ENCODE results near the gene TBC1D10B. TPM values are rescaled to one million over a fixed set of nuclear protein-coding genes. Genes with fewer than 3 reads are reported as not detected.

The TBC1D10B gene
- total RNA-seq, 6 experiments from 2014 or later, result 7.9 to 12.3 (median 10.6) TPM

DNA sequence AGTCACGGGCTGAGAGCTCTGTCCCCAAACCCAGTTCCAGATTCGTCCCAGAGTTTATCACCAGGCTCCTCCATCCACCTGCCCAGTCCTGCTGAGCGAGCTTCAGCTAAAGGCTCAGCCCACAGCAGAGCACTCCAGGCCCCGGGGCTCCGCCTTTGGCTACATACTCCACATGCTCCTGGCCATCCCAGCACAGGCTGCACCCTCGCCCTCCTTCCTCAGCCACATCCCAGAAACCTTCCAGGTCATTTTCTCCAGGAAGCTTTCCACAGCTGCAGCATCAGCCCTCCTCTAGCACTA lies 10.5 kb downstream of the TBC1D10B start:
- Histone ChIP-seq H3K4me3 (no peak overlapping the region), H3K36me3 (peaks cover 0 to 32% (median 8%) of the 10 kb centered on the region in 4 donors), H3K27ac (no peak overlapping the region), H3K9me3 (no peaks in the 10 kb centered on the region), H3K4me1 (peaks cover 0 to 20% (median 6%) of the 10 kb centered on the region in 4 donors), H3K27me3 (no peaks in the 10 kb centered on the region)
- intact Hi-C loops (cut with DNase I), result no loop called here
- no peak for TF ChIP-seq POLR2A (IDR thresholded peaks at IDR 0.05)
- TF ChIP-seq, protein P1, sequence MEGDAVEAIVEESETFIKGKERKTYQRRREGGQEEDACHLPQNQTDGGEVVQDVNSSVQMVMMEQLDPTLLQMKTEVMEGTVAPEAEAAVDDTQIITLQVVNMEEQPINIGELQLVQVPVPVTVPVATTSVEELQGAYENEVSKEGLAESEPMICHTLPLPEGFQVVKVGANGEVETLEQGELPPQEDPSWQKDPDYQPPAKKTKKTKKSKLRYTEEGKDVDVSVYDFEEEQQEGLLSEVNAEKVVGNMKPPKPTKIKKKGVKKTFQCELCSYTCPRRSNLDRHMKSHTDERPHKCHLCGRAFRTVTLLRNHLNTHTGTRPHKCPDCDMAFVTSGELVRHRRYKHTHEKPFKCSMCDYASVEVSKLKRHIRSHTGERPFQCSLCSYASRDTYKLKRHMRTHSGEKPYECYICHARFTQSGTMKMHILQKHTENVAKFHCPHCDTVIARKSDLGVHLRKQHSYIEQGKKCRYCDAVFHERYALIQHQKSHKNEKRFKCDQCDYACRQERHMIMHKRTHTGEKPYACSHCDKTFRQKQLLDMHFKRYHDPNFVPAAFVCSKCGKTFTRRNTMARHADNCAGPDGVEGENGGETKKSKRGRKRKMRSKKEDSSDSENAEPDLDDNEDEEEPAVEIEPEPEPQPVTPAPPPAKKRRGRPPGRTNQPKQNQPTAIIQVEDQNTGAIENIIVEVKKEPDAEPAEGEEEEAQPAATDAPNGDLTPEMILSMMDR (IDR thresholded peaks at IDR 0.05), result no peak
- WGBS (ENCODE audit: insufficient coverage, low coverage, low lambda C conversion rate, missing lambda C conversion rate), result 100% methylated on average over 3 of the region's 6 CpGs
- no peak for ATAC-seq
- DNase-seq, result no peak

DNA sequence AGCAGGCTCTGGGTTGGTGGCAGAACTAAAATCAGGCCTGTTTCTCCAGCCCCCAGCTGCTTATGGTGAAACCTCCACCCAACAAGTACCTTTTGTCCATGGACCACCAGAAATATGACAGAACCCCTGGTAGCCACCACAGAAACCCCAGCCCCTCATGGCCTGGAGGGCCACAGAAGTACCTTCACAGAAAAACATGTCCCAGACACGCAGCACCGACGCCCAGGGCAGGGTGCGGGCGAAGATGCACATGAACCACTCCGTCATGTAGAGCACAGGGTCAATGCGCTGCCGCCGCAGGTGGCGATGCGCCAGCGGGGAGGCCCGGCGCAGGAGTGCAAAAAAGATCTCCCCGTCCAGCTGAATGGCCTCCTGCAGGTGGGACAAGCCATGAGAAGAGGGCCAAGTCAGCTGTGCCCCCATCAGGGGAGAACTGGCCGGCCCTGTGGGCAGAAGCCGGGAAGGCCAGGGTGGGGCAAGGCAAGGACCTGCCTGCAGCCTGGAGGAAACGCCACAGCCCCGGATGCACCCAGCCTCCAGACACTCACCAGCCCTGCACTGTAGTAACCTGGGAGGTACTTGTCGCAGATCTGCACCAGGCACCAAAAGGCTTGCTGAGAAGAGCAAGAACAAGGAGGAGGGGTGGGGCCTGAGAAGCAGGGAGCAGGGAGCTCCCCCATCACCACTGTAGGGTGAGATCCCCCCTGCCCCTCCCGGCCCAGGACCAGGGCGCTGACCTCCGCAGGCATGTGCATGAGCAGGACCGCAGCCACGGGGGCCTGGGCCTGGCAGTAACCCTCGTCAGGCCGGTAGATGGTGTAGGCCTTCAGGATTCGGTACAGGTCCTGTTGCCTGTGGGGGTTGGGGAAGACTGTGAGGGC lies 11.1 kb downstream of the TBC1D10B start:
- Histone ChIP-seq H3K36me3 (peaks cover 0 to 26% (median 6%) of the 10 kb centered on the region in 4 donors), H3K9me3 (no peaks in the 10 kb centered on the region), H3K27ac (no peak overlapping the region), H3K4me3 (no peak overlapping the region), H3K4me1 (peaks cover 0 to 22% (median 6%) of the 10 kb centered on the region in 4 donors), H3K27me3 (no peaks in the 10 kb centered on the region)
- DNase-seq (peak in 1 of 3 donors; percentile 20), ATAC-seq (no peak)
- 57% methylated on average over 3 of the region's 28 CpGs for WGBS (ENCODE audit: insufficient coverage, low coverage, low lambda C conversion rate, missing lambda C conversion rate)
- intact Hi-C loops (cut with DNase I), result no loop called here
- TF ChIP-seq, protein P1 (IDR thresholded peaks at IDR 0.05), result no peak
- TF ChIP-seq POLR2A (IDR thresholded peaks at IDR 0.05), result no peak

DNA sequence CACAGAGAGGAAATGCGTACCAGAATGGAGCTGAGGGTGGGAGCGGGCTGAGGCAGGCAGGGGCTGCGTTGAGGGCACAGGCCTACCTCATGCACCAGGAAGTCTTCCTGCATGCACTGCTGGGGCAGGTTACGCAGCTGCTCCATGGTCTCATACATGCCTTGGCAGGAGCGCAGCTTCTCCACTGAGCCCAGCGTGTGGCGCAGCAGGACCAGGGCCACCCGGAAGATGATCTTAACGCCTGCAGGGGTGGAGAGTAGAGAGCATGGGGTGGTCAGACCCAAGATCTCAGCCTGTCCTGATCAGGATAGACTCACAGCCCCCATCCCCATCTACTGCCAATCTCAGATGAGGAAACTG lies 11.7 kb downstream of the TBC1D10B start:
- 100% methylated on average over 2 of the region's 9 CpGs for WGBS (ENCODE audit: insufficient coverage, low coverage, low lambda C conversion rate, missing lambda C conversion rate)
- Histone ChIP-seq H3K27me3 (no peaks in the 10 kb centered on the region), H3K4me1 (peaks cover 0 to 27% (median 10%) of the 10 kb centered on the region in 4 donors), H3K4me3 (no peak overlapping the region), H3K36me3 (peaks cover 0 to 26% (median 6%) of the 10 kb centered on the region in 4 donors), H3K9me3 (no peaks in the 10 kb centered on the region), H3K27ac (no peak overlapping the region)
- no peak for TF ChIP-seq POLR2A (IDR thresholded peaks at IDR 0.05)
- TF ChIP-seq, protein P1 (IDR thresholded peaks at IDR 0.05), result no peak
- intact Hi-C loops (cut with DNase I), result no loop called here
- no peak for ATAC-seq
- DNase-seq, result peak in 1 of 3 donors; percentile 19

DNA sequence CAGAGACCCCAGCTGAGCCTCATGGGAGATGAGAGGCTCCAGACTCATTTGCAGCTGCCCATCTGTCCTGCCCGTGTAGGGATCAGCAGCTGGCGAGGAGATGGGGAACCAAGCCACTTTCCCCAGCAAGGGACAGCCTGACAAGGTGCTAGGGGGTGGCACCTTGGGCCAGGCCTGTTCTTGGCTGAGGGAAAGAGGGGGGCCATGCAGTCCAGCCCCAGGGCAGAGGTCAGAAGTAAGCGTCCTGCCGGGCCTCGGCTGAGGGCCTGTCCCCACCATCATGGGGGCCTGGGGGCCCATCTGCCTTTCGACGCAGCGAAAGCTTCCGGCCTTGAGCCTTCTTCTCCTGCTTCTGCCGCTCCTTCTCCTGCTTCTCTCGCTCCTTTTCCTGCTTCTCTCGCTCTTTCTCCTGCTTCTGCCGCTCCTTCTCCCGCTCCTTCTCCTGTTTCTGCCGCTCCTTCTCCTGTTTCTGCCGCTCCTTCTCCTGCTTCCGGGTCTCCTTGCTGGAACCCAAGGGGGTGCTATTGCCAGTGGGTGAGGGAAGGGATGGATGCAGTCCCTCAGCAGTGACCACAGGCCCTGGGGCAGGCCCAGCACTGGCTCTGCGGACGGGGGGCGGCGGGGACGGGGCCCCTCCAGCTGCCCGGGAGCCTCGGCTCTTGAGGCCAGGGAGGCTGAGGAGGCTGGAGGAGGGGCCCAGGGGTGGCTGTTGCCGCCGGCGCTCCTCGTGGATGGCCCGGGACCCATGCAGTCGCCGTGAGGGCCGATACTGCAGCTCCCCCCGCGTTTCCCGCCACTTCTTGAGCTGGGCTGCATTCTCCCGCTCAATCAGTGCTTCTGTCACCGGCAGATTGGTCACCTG lies 12.3 kb downstream of the TBC1D10B start:
- peaks cover 0 to 27% (median 11%) of the 10 kb centered on the region in 4 donors for H3K4me1 ChIP-seq
- TF ChIP-seq, protein P1 (IDR thresholded peaks at IDR 0.05), result no peak
- no peak for TF ChIP-seq POLR2A (IDR thresholded peaks at IDR 0.05)
- ATAC-seq (no peak), DNase-seq (peak in 2 of 3 donors; percentile 19 to 51)
- no peaks in the 10 kb centered on the region for H3K27me3 ChIP-seq
- H3K27ac ChIP-seq, result no peak overlapping the region
- H3K9me3 ChIP-seq, result no peaks in the 10 kb centered on the region
- no peak overlapping the region for H3K4me3 ChIP-seq
- WGBS (ENCODE audit: insufficient coverage, low coverage, low lambda C conversion rate, missing lambda C conversion rate), result 90% methylated on average over 9 of the region's 37 CpGs
- peaks cover 0 to 26% (median 6%) of the 10 kb centered on the region in 4 donors for H3K36me3 ChIP-seq
- intact Hi-C loops (cut with DNase I), result no loop called here

Data from right lobe of liver (tissue), 6 donors.